Activated CD8-positive, alpha-beta memory T cell treated with anti-CD3 and anti-CD28 coated beads for 4 hours (primary cell): ENCODE measurements around the gene ZNF282.
"Not testable (repeated sequence)": the region's sequence is repeated elsewhere in the genome, so short reads cannot be mapped to it uniquely, and the experiment has no call there.

Source experiments
- DNase-seq, 2 donors: peaks; one replicate each; pipeline ENCODE4 v3.0.0-alpha.2; 2020; ENCODE audit warnings: low read depth in 2 of 2

ZNF282 gene

GRCh38 chr7:149225106-149225505 is 29.8 kb downstream of the ZNF282 start:
- no peak for DNase-seq

GRCh38 chr7:149225656-149226055 is 30.3 kb downstream of the ZNF282 start:
- no peak for DNase-seq

- not testable (repeated sequence) for DNase-seq
These were observed 31.0 kb downstream of the ZNF282 start for GRCh38 chr7:149226366-149226765.

DNA sequence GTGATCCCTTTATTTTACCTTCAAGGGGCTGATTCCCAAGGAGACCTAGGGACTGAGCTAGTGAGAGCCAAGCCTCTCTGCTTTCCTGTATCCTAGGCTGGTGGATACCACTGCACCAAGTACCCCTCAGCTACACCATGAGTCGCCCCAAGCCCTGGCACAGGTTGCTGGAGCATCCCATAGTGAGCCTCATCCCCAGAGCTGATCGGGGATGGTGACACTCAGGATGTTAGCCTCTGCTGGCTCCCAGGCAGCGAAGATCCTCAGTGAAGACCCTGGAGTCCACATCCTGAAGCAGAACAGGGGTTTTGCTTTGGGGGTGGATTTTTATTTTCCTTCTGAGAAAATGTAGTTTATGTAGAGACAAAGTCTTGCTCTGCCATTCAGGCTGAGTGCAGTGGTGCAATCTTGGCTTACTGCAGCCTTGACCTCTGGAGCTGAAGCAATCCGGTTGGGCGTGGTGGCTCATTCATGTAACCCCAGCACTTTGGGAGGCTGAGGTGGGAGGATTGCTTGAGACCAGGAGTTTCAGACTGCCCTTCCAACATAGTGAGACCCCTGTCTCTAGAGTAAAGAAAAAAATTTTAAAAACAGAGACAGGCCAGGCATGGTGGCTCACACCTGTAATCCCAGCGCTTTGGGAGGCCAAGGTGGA is 31.6 kb downstream of the ZNF282 start:
- no peak for DNase-seq

DNA sequence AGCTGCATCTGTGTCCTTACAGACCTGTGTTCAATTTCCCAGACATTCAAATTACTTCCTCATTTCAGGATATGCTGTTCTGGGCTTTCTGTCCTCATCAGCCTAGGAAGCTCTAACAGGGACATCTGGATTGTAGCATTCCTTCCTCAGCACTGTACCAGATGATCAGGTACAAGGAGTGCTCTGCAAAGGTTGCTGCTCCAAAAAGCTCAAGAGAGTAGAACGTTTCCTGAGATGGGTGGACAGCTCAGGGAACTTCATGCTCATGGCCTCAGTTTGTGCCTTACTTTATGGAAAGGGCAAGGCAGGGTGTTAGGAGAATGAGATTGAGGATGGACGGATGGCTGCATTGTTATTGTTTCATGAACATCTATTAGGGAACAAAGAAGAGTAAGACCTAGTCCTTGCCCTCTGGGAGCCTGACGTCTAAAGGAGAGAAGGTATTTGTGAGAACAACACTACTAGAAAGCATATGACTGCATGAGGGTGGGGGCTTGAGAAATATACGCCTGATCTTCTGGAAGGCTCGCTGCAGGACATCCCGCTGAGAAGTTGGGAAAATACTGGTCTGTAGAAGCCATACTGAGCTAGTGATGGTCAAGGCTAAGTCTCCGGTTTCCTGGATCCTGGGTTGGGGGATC is 33.6 kb downstream of the ZNF282 start:
- no peak for DNase-seq

DNA sequence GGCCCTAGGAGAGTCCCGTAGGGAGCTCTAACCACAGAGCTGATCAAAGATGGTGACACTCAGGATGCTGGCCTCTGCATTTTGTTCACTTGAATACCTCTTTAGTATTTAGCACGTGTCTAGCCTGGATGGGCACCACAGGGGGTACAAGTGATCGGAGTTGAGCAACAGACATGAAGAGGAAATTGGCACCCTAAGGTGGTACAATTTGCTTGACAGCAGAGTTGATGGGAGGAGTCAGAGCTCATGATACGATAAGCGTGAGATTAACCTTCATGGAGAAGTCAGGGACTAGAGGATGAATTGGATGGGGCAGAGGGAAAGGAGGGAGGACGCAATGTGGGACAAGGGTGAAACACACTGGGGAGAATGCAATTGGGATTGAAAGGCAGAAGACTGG is 34.2 kb downstream of the ZNF282 start:
- DNase-seq, result no peak

GRCh38 chr7:149232362-149232761 is 37.0 kb downstream of the ZNF282 start:
- DNase-seq, result no peak

- not testable (repeated sequence) for DNase-seq
These were observed 38.4 kb downstream of the ZNF282 start for GRCh38 chr7:149233655-149234204.

DNA sequence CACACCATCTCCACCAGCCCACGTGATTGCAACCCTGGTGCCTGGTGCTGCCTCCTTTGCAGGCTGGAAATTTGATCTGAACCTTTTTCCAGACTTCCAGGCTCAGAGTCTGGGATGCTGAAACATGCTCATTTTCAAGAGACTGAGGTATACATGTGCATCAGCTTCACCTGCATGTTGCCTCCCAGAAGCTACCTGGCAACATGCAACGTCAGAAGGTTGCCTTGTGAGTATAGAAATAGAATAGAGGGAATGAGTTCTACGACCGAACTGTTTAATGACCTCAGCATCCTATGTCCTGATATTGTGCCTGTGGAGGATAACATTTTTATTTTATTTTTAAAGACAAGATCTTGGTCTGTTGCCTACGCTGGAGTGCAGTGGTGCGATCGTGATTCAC is 42.2 kb downstream of the ZNF282 start:
- DNase-seq, result no peak

- DNase-seq, result no peak
These were observed 42.7 kb downstream of the ZNF282 start for GRCh38 chr7:149238051-149238450.

DNA sequence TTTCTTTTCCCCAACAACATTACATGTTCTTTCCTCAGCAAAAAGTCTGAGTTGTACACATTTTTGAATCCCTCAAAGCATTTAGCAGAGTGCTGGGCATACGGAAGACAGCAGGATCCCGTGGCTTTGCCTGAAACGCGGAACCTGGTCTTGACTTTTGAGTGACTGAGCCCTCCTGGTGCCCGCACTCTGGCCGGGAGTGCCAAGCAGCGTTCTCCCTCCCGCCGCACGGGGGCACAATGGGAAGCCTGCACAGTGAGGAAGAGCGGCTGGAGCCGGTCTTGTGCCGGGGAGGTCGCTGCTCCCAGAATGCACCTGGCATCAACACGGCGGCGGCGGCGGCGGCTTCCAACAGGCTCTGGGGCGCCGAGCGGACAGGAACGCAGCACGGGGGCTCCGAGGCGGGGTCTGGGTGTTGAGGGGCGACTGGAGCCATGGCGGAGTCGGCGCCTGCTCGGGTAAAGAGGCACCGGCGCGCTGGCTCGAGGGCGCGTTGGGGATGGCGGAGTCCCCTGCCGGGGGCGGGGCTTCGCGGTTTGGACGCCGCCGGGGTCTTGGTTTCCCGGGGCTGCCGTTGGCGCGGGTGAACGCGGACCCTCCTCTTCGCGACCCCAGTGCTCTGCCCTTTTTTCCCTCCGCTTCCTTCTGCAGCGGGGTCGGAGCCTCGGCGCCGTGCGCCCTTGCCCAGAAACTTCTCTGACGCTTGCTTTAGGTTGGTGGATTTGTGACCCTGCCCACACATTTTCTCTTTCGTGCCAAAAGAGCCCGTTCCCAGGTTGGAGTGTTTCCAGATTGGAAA is 44.2 kb downstream of the ZNF282 start, which contains the start of gene ZNF212:
ZNF212 (plus strand) TSS at position 307 of the 799 bp plus-strand sequence; CDS start at position 435, 128 bp downstream.
- DNase-seq, result peak; percentile 71 to 78

- DNase-seq, result no peak
These were observed 45.3 kb downstream of the ZNF282 start for GRCh38 chr7:149240637-149241036.

GRCh38 chr7:149241696-149242095 is 46.4 kb downstream of the ZNF282 start:
- no peak for DNase-seq

GRCh38 chr7:149245244-149245643 is 49.9 kb downstream of the ZNF282 start:
- no peak for DNase-seq

- no peak for DNase-seq
These were observed 50.4 kb downstream of the ZNF282 start for GRCh38 chr7:149245744-149246143.

DNA sequence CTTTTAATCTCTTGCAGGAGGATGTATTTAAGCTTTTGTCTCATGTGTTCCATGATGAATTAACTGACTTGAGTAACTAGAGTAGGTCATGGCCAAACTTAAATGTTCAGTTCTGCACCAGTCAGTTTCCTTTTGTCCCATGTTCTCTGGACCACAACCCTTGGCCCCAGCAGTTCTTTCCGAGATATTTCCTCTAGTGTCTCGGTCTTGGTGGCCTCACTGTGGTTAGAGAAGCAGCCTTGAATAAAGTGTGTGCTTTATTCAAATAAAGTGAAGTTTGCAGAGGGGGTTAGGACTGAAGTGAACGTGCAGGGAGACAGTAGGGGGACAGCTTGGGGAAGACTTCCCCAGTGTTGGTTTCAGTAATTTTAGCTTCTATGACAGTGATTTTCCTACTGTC is 53.4 kb downstream of the ZNF282 start:
- DNase-seq, result no peak

GRCh38 chr7:149250151-149250550 is 54.8 kb downstream of the ZNF282 start:
- DNase-seq, result not testable (repeated sequence)

DNA sequence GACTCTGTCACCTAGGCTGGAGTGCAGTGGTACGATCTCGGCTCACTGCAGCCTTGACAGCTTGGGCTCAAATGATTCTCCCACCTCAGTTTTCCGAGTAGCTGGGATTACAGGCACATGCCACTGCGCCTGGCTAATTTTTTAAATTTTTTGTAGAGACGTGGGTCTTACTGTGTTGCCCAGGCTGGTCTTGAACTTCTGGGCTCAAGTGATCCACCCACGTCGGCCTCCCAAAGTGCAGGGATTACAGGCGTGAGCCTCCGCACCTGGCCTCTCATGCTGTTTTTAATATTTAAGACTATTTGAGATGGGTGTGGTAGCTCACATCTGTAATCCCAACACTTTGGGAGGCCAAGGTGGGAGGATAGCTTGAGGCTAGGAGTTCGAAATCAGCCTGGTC is 56.2 kb downstream of the ZNF282 start:
- DNase-seq, result not testable (repeated sequence)

- no peak for DNase-seq
These were observed 57.0 kb downstream of the ZNF282 start for GRCh38 chr7:149252378-149252777.

DNA sequence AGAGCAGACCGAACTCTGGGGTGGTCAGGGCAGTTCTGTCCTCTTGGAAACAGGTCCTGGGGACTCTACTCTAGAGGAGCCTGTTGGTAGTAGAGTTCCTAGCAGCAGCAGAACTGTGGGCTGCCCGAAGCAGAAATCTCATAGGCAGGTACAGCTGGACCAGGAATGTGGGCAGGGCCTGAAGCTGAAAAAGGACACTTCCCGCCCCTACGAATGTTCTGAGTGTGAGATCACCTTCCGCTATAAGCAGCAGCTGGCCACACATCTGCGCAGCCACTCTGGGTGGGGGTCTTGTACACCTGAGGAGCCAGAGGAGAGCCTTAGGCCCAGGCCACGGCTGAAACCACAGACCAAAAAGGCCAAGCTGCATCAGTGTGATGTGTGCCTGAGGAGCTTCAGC is 58.3 kb downstream of the ZNF282 start:
- DNase-seq, result no peak

DNA sequence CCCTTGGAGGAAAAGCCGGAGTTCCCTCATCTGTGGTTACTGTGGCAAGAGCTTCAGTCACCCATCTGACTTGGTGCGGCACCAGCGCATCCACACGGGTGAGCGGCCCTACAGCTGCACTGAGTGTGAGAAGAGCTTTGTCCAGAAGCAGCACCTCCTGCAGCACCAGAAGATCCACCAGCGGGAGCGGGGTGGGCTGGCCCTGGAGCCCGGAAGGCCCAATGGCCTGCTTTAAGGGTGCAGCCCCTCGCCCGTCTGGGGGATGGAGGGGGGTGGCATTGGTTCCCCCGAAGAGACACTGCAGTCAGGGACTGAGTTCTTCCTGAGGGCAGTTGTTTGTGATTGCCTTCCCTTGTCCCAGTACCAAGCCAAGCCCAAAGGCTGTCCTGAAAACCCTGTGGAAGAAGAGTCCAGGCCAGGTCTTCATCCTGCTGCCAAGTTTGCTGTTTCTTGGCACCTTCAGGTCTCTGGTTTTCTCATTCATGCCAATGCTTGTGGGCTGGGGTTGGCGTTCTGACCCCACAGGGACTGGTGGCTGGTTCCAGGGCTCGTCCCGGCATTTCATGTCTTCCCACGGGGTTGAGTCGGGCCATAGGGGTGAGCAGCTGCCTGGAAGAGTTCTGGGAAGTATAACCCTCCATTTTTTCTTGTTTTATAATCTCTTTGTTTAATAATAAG is 59.0 kb downstream of the ZNF282 start:
- no peak for DNase-seq

GRCh38 chr7:149255174-149255573 is 59.8 kb downstream of the ZNF282 start:
- DNase-seq, result no peak
